Hepatocyte (in vitro differentiated cells): ENCODE data around the gene ACVR1.

ENCODE experiments used
- EZH2phosphoT487 ChIP-seq: fragments of 200-600 bp; sonication (generic); IDR thresholded peaks from one replicate; pipeline ENCODE4 v1.6.1; 2018; ENCODE audit warnings: antibody characterized with exemption, mild to moderate bottlenecking, low read depth, moderate library complexity; ENCODE audit not compliant: unreplicated experiment, severe bottlenecking
- TF ChIP-seq, protein P1 (sequence below): fragments of 200-600 bp; sonication (generic); IDR thresholded peaks from 2 replicates; pipeline ENCODE4 v1.5.1; 2016; ENCODE audit warnings: antibody characterized with exemption, mild to moderate bottlenecking; ENCODE audit not compliant: poor library complexity

DNA sequence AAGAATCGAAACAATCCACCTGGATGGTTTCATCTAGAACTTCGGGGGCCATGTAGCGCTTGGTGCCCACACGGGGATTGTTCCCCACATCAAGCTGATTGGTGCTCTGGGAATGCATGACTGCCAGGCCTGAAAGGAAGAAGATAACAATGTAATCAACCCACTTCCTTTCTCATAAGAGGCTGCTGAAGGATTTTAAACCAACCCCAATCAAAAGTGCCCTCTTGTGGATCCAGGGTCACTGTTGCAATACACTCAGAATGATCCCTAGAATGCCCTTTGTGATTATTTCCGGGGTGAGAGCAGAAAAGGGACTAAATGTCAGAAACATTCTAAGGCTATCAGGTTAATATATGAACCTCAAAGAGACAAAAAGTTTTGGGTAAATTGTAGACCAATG is 115.2 kb downstream of the ACVR1 start:
- TF ChIP-seq, protein P1, sequence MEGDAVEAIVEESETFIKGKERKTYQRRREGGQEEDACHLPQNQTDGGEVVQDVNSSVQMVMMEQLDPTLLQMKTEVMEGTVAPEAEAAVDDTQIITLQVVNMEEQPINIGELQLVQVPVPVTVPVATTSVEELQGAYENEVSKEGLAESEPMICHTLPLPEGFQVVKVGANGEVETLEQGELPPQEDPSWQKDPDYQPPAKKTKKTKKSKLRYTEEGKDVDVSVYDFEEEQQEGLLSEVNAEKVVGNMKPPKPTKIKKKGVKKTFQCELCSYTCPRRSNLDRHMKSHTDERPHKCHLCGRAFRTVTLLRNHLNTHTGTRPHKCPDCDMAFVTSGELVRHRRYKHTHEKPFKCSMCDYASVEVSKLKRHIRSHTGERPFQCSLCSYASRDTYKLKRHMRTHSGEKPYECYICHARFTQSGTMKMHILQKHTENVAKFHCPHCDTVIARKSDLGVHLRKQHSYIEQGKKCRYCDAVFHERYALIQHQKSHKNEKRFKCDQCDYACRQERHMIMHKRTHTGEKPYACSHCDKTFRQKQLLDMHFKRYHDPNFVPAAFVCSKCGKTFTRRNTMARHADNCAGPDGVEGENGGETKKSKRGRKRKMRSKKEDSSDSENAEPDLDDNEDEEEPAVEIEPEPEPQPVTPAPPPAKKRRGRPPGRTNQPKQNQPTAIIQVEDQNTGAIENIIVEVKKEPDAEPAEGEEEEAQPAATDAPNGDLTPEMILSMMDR: no peak
- TF ChIP-seq EZH2phosphoT487: no peak
